Measurements from ENCODE around the gene MACROH2A1. TPM values are rescaled to one million over a fixed set of nuclear protein-coding genes. Genes with fewer than 3 reads are reported as not detected.
A peak's percentile ranks its signal among the peaks of the same experiment; 100 is the strongest.

The MACROH2A1 gene
- total and polyA plus RNA-seq, 2 of the 4 experiments (the other 2 are of a cell fraction), result 122 to 126 TPM

DNA sequence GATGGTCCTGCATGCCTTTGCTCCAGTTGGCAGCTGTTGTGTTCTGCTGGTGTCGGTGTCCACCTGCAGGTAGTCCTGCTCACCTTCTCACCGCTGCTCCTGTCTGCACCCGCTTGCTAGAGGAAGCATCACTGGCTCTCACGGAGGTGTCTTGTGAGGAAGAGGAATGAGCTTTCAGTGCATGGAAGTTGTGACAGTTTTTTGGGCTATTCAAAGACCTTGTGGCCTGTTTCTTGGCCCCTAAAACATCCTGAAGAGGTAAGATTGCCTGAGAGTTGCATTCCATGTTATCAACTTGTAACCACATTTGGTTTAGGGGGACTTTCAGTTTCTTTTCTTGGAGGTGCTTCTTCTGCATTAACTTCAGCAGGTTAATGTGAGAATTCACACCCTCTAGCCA is 85.6 kb downstream of the MACROH2A1 start:
- peaks cover 20% of the 10 kb centered on the region for H3K9me1 ChIP-seq (ENCODE audit: insufficient read depth, low read length)
- H3K4me1 ChIP-seq (ENCODE audit: control insufficient read depth, insufficient read depth, low read length), result peaks cover 18% of the 10 kb centered on the region
- H3K9ac ChIP-seq (ENCODE audit: low read depth, low read length), result no peak overlapping the region
- H4K20me1 ChIP-seq (ENCODE audit: insufficient read depth, low read length), result no peaks in the 10 kb centered on the region
- H3K79me1 ChIP-seq (ENCODE audit: low read depth in 1 of 2, low read length in 2 of 2), result no peaks in the 10 kb centered on the region; a peak in 1 of 4 replicates
- BruUV-seq (replicated peaks), result no TSS peak
- intact Hi-C loops (cut with micrococcal nuclease), result loop anchor here (5.0 kb wide), 1 partner anchor 106 kb away; no protein-coding TSS in a partner anchor
- no peak overlapping the region for H3K56ac ChIP-seq (ENCODE audit: extremely low read depth, insufficient read depth, low read length)
- H2AK5ac ChIP-seq (ENCODE audit: low read depth, low read length), result peak overlapping the region; percentile 70; the same call in 1 of the 2 replicates
- H3K4me3 ChIP-seq (ENCODE audit: insufficient read depth, low read depth, low read length), result no peak overlapping the region
- H3K9me3 ChIP-seq (ENCODE audit: control insufficient read depth, insufficient read depth, low read length), result no peaks in the 10 kb centered on the region
- no peak overlapping the region for H2AK9ac ChIP-seq (replicated peaks; ENCODE audit: low read depth, low read length, poor library complexity)
- POLR2A ChIA-PET (ENCODE audit: unreplicated experiment), result no interaction called here
- H3K4me2 ChIP-seq (ENCODE audit: low read depth, low read length), result no peak overlapping the region
- peak overlapping the region; percentile 69; the same call in 1 of the 2 replicates for H2BK20ac ChIP-seq (ENCODE audit: low read depth, low read length)
- CTCF ChIA-PET, result interaction anchor here (0.6 kb wide), 1 partner anchor 38 kb away, joined by 7 read pairs; no protein-coding TSS in a partner anchor
- WGBS, 2 experiments (ENCODE audit: extremely low coverage in 2 of 2, insufficient read length in 1 of 2), result no CpG with 5 or more reads among the region's 4 CpGs
- no peak overlapping the region for H4K5ac ChIP-seq (ENCODE audit: low read depth, low read length)
- peak overlapping the region in 1 of 2 experiments; percentile 33; a peak in 1 of 4 replicates for H4K8ac ChIP-seq (ENCODE audit: low read depth in 2 of 2, low read length in 2 of 2)
- peak overlapping the region; percentile 27 for H3K14ac ChIP-seq (replicated peaks; ENCODE audit: low read depth, low read length)
- H2BK15ac ChIP-seq (ENCODE audit: low read depth, low read length), result peak overlapping the region; percentile 45; the same call in 2 of the 3 replicates
- no peak overlapping the region for H3K27ac ChIP-seq (ENCODE audit: insufficient read depth, low read length)
- peak overlapping the region; percentile 53 for H3K4ac ChIP-seq (ENCODE audit: low read depth, low read length)
- H4K91ac ChIP-seq (ENCODE audit: insufficient read depth, low read depth, low read length), result peak overlapping the region; percentile 55
- TF ChIP-seq, protein P1, sequence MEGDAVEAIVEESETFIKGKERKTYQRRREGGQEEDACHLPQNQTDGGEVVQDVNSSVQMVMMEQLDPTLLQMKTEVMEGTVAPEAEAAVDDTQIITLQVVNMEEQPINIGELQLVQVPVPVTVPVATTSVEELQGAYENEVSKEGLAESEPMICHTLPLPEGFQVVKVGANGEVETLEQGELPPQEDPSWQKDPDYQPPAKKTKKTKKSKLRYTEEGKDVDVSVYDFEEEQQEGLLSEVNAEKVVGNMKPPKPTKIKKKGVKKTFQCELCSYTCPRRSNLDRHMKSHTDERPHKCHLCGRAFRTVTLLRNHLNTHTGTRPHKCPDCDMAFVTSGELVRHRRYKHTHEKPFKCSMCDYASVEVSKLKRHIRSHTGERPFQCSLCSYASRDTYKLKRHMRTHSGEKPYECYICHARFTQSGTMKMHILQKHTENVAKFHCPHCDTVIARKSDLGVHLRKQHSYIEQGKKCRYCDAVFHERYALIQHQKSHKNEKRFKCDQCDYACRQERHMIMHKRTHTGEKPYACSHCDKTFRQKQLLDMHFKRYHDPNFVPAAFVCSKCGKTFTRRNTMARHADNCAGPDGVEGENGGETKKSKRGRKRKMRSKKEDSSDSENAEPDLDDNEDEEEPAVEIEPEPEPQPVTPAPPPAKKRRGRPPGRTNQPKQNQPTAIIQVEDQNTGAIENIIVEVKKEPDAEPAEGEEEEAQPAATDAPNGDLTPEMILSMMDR (conservative IDR thresholded peaks at IDR 0.05; ENCODE audit: low read depth, low read length), result no peak
- TF ChIP-seq MAFK (IDR thresholded peaks at IDR 0.05; ENCODE audit: low read depth, low read length) (no peak), NFE2L2 (IDR thresholded peaks at IDR 0.05; ENCODE audit: low read depth, low read length) (no peak), SMC3 (IDR thresholded peaks at IDR 0.05; ENCODE audit: low read depth, low read length) (no peak), RAD21 (IDR thresholded peaks at IDR 0.05; ENCODE audit: low read length) (no peak), RCOR1 (IDR thresholded peaks at IDR 0.05; ENCODE audit: insufficient replicate concordance, low read length) (no peak), FOS (IDR thresholded peaks at IDR 0.05; ENCODE audit: low read depth, low read length) (no peak), CHD1 (IDR thresholded peaks at IDR 0.05; ENCODE audit: low read depth, low read length) (no peak), POLR2A (IDR thresholded peaks at IDR 0.05; ENCODE audit: low read depth, low read length) (no peak), CEBPB (IDR thresholded peaks at IDR 0.05; ENCODE audit: low read depth, low read length) (no peak), BHLHE40 (IDR thresholded peaks at IDR 0.05; ENCODE audit: low read depth, low read length) (no peak), MAZ (IDR thresholded peaks at IDR 0.05; ENCODE audit: borderline replicate concordance, low read depth, low read length) (no peak), RFX5 (IDR thresholded peaks at IDR 0.05; ENCODE audit: low read depth, low read length) (no peak), MXI1 (IDR thresholded peaks at IDR 0.05; ENCODE audit: borderline replicate concordance, low read depth, low read length) (no peak)
- TF ChIP-seq, protein P2, sequence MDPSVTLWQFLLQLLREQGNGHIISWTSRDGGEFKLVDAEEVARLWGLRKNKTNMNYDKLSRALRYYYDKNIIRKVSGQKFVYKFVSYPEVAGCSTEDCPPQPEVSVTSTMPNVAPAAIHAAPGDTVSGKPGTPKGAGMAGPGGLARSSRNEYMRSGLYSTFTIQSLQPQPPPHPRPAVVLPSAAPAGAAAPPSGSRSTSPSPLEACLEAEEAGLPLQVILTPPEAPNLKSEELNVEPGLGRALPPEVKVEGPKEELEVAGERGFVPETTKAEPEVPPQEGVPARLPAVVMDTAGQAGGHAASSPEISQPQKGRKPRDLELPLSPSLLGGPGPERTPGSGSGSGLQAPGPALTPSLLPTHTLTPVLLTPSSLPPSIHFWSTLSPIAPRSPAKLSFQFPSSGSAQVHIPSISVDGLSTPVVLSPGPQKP (IDR thresholded peaks at IDR 0.05; ENCODE audit: borderline replicate concordance, low read depth, low read length), result no peak
- TF ChIP-seq, protein P3, sequence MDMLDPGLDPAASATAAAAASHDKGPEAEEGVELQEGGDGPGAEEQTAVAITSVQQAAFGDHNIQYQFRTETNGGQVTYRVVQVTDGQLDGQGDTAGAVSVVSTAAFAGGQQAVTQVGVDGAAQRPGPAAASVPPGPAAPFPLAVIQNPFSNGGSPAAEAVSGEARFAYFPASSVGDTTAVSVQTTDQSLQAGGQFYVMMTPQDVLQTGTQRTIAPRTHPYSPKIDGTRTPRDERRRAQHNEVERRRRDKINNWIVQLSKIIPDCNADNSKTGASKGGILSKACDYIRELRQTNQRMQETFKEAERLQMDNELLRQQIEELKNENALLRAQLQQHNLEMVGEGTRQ (IDR thresholded peaks at IDR 0.05; ENCODE audit: low read depth, low read length), result no peak
- no peaks in the 10 kb centered on the region for H3K27me3 ChIP-seq (ENCODE audit: control insufficient read depth, insufficient read depth, low read length)
- peak overlapping the region; percentile 45; the same call in 1 of the 2 replicates for H2BK120ac ChIP-seq (ENCODE audit: low read depth, low read length)
- in situ Hi-C loops (cut with MboI; ENCODE audit: low sequenced_read_pairs), result no loop called here
- no peak overlapping the region for H2BK5ac ChIP-seq (ENCODE audit: low read depth, low read length, poor library complexity, severe bottlenecking)
- peak overlapping the region; percentile 36; the same call in 1 of the 2 replicates for H3K23ac ChIP-seq (ENCODE audit: low read depth, low read length)
- DNase-seq (no peak), ATAC-seq (ENCODE audit: low read depth) (no peak)
- no peaks in the 10 kb centered on the region for H3K36me3 ChIP-seq (ENCODE audit: control insufficient read depth, insufficient read depth, low read length)
- dilution Hi-C loops (cut with HindIII; ENCODE audit: low sequenced_read_pairs, unreplicated experiment), result no loop called here
- no peak overlapping the region for H3K18ac ChIP-seq (ENCODE audit: low read depth, low read length)
- peak overlapping the region; percentile 9 for H2AFZ ChIP-seq (replicated peaks; ENCODE audit: low read length, poor library complexity)

Measured in IMR-90 (cell line).